Epithelial cell of esophagus (primary cell): Measurements from ENCODE around the gene PCDHA5.
"Not testable (repeated sequence)": the region's sequence is repeated elsewhere in the genome, so short reads cannot be mapped to it uniquely, and the experiment has no call there.

ENCODE experiments used
- DNase-seq: peaks from one replicate; pipeline ENCODE4 v3.0.0; 2010; ENCODE audit warnings: low read depth
- H3K4me3 ChIP-seq: 2 replicates; pipeline ENCODE4 v1.5.1; 2011; ENCODE audit warnings: mild to moderate bottlenecking, low read length, control low read depth
- CTCF ChIP-seq: IDR thresholded peaks from 2 replicates; pipeline ENCODE4 v1.5.1; 2011; ENCODE audit warnings: low read depth, mild to moderate bottlenecking, low read length, control low read depth, inconsistent platforms; ENCODE audit not compliant: insufficient read depth; ENCODE audit errors: missing control alignments

The PCDHA5 gene

GRCh38 chr5:140842798-140843733 is 21.7 kb downstream of the PCDHA5 start:
- no peak overlapping the region for H3K4me3 ChIP-seq
- TF ChIP-seq CTCF: no peak
- no peak for DNase-seq

GRCh38 chr5:140848139-140849102 is 27.0 kb downstream of the PCDHA5 start, which contains the start of gene PCDHA9:
PCDHA9 (plus strand) TSS chr5:140848382; CDS start chr5:140848496, 114 bp downstream.
- not testable (repeated sequence) for DNase-seq, H3K4me3 ChIP-seq

GRCh38 chr5:140849831-140850634 is 28.6 kb downstream of the PCDHA5 start:
- not testable (repeated sequence) for H3K4me3 ChIP-seq, DNase-seq

- no peak for DNase-seq
- no peak within 1 kb of the TSS for H3K4me3 ChIP-seq
- no peak for TF ChIP-seq CTCF
Observed at GRCh38 chr5:140855772-140856674, 34.6 kb downstream of the PCDHA5 start, which contains the start of gene PCDHA10. PCDHA10 (plus strand) TSS chr5:140855897; CDS start chr5:140856049, 152 bp downstream.

GRCh38 chr5:140857177-140857986 is 36.0 kb downstream of the PCDHA5 start:
- no peak for TF ChIP-seq CTCF
- no peak for DNase-seq
- no peak overlapping the region for H3K4me3 ChIP-seq

- no peak for TF ChIP-seq CTCF
- DNase-seq: no peak
- H3K4me3 ChIP-seq: no peak overlapping the region
Observed at GRCh38 chr5:140857987-140858240, 36.5 kb downstream of the PCDHA5 start.
